KG1 (cell line): Measurements from ENCODE around the gene COL5A3.
"Not testable (repeated sequence)": the region's sequence is repeated elsewhere in the genome, so short reads cannot be mapped to it uniquely, and the experiment has no call there.

ENCODE experiments used
- DNase-seq: peaks from one replicate; lab custom pipeline; 2025; lab: John Stamatoyannopoulos, UW

Gene COL5A3

DNA sequence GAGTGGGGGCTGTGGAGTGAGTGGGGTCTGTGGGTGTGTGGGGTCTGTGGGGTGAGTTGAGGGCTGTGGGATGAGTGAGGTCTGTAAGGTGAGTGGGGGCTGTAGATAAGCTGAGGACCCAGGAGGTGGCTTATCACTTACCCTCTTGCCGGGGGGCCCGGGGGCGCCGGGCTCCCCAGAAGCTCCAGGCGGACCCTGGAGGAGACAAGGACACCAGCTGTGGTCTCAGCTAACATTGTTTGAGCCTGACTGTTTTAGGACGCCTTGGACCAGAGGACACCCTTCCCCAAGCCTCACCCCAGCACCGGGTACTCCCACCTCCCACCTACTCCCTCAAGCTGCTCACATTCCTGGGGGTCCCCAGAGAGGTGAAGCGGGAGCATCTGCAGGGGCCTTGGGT lies 39.8 kb downstream of the COL5A3 start:
- no peak for DNase-seq

DNA sequence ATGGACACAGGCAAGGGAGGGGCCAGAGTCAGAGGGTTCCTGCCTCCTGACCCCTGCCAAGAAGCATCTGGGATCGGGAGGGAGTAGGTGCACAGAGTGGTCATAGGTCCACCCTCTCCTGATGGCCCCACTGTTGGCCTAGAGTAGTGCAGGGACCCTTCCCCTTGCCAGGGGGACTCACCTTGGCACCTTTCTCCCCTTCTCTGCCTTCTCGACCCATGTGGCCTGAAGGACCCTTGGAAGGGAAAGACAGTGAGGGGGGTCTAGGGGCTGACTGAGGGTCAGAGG lies 40.7 kb downstream of the COL5A3 start:
- DNase-seq, result no peak

DNA sequence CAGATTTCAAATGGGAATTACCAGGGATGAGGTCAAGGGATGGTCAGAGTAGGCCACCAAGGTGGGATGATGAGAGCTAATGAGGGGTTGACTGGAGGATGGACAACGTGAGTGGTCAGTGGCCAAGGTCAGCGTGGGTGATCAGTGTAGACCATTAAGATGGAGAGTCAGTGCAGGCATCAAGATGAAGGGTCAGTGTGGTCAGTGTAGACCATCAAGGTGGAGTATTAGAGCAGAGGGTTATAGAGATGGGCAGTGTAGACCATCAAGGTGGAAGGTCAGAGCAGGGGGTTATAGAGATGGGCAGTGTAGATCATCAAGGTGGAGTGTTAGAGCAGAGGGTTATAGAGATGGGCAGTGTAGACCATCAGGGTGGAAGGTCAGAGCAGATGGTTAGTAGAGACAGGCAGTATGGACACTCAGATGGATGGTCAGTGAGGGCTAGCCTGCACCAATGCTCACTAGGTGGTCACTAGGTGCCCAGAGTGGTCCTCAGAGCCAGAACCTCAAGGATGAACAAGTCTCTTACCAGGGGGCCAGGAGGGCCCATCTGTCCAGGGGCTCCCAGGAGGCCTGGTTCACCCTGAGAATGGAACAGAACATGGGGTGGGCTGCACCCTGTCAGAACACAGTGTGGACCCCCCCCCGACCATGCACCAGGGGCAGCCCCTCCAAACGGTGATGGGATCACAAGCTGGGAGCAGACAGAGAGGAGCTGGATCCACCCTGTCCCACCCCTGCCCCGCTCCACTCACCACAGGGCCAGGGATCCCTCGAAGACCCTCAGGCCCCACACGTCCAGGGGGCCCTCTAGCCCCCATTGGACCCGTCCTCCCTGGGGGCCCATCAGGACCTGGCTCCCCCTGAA lies 41.2 kb downstream of the COL5A3 start:
- no peak for DNase-seq

DNA sequence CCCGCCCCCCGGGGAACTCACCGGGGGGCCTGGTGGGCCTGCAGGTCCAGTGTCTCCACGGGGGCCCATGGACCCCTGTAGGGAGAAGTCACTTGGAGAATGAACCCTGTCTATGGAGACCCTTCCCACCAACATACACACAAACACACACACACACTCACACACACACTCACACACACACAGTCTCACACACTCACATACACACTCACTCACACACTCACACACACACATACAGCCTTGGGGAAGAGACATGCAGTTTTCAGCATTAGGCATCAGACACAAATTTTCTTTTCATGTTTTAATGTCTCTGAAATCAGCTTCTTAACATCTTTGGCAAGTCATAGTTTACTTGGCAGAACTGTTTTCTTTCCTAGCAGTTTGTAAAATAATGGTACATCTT lies 43.0 kb downstream of the COL5A3 start:
- DNase-seq, result no peak

DNA sequence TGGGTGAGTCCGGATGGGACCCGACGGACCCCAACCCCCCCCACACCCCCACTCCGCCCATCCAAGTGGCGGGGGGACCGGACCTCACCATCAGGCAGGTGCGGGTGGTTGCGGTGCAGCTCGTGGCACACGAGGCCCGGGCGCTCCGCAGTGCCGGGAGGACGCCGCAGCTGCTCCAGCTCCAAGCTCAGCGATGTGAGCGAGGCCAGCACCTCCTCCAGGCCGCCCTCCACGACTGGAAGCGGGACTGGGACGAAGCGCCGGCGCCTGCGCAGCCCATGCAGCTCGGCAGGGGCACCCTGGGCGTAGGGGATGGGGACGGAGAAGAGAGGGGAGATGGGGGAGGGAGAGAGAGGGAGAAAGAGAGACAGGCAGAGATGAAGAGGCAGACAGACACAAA lies 43.9 kb downstream of the COL5A3 start:
- DNase-seq, result no peak

DNA sequence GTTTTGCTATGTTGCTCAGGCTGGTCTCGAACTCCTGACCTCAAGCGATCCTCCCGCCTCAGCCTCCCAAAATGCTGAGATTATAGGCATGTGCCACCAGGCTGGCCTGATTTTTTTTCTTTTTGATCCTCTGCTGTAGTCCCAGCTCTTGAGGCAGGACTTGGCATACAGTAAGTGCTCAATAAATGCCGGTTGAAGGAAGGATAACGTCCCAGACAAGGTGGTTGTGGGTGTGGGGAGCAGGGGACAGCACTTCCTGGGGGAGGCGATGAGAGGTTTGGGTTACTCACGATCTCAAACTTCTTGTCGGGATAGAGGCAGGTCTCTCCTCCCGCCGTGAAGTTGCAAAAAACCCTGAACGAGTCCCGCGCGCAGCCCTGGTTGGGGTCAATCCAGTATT lies 44.3 kb downstream of the COL5A3 start:
- DNase-seq, result no peak

DNA sequence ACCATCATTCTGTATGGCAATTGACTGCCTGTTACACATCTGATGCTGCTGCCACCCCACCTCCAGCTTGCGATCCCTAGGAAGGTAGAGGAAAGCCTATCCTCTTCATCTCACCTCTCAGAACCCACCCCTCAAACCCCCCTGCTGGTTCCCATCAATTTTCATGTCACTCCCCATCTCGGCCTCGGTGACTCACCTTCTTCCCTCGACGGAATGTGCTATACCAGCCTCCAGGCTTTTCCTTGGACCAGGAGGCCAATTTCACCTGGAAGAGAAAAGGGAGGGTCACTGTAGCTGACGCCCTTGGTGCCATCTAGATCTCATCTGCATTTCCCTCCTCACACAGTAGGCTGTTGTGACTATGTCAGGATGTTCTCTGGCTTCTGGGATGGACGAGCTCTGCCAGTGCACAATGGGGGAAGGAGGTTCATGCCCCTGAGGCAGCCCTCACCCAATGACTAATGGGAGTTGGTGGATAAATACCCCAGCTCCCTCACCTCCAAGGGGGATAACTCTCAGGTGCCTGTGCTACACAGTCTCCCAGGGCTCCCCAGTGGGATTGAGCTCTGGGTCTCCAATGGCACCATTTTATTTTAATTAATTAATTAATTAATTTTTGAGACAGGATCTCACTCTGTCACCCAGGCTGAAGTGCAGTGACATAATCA lies 47.5 kb downstream of the COL5A3 start:
- DNase-seq, result no peak

DNA sequence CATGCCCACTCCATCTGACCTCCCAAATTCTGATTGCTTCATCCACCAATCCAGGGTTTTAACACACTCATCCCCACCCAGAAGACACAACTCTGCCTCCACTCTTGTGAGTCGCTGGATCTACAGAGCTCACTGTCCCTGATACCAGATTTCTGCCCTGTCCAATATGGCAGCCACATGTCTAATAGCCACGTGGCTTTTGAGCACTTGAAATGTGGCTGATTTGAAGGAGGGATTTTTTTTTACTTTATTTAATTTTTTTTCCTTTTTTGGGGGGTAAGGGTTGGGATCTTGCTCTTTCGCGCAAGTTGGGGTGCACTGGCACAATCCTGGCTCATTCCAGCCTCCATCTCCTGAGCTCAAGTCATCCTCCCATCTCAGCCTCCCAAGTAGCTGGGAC lies 49.2 kb downstream of the COL5A3 start:
- no peak for DNase-seq

DNA sequence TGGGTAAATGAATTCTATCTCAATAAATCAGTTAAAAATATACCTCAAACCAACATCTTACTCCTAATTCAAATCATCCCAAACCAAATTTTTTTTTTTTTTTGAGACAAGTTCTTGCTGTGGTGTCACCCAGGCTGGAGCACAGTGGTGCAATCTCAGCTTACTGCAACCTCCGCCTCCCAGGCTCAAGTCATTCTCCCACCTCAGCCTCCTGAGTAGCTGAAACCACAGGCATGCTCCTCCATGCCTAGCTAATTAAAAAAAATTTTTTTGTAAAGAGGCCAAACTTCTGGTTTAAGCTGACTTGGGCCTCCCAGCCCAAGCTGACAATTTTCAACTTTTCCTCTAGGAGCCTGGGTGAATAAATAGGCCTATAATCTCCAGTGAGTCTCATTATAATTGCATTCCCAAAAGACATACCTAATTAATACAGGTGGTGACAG lies 51.9 kb downstream of the COL5A3 start:
- no peak for DNase-seq

DNA sequence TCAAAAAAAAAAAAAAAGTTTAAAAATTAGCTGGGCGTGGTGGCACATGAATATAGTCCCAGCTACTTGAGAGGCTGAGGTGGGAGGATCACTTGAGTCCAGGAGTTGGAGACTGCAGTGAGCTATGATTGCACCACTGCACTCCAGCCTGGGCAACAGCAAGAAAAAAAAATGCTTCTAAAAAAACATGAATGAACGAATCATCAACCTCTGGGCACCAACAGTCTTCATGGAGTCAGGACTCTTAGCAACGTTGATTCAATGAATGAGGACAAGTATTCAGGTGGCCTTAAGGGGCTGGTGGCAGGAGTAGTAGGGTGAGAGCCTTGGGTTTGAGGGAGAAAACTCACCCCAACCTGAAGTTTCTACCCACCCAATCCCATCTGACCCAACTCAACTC lies 53.3 kb downstream of the COL5A3 start:
- DNase-seq, result no peak

DNA sequence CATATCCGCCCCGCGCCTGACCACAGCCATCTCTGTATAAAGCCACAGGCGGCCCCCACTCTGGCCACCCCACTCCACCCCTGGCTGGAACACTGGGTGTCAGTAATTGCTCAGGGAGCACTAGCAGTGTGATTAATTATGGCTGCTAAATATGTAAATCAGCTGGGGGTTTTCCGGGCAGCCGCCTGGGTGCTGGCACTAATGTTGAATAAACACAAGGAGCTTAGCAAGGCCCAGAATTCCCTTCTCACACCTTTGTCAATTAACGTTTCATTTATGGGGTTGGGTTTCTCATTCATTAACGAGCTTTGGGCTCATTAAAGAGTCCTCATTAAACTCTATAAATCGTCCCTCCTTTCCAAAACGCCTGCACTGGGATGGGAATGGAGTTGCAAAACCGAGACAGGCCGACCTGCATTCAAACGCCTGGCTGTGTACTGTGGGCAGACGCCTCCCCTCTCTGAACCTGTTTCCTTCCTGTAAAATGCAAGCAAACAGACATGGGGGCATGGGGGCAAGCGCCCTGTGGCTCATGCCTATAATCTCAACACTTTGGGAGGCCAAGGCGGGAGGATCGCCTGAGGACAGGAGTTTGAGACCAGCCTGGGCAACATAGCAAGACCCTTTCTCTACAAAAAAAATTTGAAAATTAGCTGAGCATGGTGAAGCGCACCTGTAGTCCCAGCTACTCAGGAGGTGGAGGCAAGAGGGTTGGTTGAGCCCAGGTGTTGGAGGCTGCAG lies 56.3 kb downstream of the COL5A3 start:
- no peak for DNase-seq

DNA sequence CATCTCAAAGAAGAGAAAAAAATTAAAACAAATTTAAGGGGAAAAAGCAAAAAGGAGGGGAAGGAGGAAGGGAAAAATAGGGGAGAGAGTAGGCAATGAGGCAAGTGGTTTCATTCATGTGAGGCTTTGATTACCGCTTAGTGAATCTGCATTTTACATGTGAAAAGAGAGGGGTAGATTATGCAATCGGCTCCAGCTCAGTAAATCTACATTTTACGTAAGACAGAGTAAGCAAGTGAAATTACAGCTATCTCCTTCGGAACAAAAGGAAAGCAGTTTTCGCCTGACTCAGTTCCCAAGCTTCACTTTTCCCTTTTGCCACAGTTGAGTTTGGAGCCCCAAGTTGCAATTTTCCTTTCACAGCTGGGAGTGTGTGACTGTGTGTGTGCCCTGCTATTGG lies 58.0 kb downstream of the COL5A3 start:
- DNase-seq, result no peak

DNA sequence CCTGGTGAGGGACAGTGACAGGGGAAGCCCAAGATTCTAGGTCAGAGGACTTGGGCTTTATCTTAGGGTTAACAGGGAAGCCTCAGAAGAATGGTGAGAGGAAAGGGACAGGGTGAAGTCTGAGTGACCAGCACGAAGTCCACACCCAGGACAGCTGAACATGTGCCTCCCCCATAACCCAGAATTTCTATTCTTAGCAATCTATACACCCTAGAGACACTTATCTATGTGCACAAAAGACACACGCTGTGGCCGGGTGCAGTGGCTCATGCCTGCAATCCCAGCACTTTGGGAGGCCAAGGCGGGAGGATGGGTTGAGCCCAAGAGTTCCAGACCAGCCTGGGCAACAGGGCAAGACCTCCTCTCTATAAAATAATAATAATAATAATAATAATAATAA lies 62.9 kb downstream of the COL5A3 start:
- DNase-seq, result no peak

DNA sequence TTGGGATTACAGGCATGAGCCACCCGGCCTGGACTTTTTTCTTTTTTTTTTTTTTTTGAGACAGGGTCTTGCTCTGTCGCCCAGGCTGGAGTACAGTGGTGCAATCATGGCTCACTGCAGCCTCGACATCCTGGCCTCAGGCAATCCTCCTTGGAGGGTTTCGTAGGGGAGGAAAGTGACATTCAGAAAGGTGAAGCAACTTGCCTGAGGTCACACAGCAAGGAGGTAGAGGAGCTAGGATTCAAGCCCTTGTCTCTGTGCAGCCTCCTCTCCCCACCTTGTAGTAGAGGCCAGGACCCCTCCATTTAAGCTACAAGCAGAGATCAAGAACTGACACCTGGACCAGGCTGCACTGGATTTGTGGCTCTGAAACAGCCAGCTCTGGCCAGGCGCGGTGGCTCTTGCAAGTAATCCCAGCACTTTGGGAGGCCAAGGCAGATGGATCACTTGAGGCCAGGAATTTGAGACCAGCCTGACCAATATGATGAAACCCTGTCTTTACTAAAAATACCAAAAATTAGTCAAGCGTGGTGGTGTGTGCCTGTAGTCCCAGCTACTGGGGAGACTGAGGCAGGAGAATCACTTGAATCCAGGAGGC lies 63.7 kb downstream of the COL5A3 start:
- not testable (repeated sequence) for DNase-seq

DNA sequence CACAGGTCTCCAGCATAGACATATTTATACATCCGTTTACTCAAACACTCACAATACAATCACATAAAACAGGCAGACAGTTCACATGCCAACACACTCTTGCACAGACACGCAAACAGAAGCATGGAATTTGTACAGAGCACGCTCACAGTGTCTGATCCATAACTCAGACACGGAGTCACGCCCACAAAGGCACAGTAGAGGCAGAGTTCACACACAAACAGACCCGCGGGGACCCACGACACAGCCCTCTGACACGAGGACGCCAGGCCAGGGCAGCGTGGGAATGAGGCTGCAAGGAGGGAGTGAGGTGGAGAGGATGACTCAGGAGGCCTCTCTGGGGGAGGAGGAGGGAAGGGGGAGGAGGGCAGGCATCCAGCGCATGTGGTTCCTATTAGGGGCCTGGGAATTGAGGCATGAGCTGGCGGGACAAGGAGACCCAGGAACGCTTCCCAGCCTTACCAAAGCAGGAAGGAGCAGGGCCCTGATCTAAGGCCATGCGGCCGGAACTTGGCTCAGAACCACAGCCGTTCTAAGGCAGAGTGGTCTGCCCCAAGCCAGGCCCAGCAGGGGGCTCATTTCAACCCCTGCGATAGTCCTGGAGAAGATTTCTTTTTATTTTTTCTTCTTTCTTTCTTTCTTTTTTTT lies 64.9 kb downstream of the COL5A3 start:
- DNase-seq, result no peak

DNA sequence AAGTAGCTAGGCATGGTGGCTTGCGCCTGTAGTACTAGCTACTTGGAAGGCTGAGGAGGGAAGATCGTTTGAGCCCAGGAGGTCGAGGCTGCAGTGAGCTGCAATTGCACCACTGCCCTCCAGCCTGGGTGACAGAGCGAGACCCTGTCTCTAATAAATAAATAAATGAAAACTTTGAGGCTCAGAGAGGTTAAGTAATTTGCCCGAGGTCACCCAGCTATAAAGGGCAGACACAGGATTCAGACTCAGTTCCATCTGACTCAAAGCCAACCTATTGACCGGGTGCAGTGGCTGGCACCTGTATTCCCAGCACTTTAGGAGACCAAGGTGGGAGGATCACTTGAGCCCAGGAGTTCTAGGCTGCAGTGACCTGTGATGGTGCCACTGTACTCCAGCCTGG lies 66.6 kb downstream of the COL5A3 start:
- DNase-seq, result no peak

DNA sequence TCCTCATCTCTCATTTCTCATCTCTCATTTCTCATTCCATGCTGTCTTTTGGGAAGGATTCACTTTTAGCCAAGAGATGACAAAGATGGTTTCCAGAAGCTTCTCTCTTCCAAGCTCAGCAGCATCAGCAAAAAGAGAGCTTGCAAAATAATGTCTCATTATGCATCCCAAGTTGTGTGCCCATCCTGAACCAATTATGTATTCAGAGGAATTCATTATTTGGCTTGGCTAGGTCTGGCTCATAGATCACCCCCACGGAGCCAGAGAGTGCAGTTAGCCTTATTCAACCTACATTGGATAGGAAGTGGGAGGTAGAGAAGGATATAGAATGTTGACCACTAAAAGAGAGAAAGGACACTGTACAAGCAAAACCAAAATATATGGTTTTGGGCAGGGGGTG lies 68.6 kb downstream of the COL5A3 start:
- DNase-seq, result no peak

DNA sequence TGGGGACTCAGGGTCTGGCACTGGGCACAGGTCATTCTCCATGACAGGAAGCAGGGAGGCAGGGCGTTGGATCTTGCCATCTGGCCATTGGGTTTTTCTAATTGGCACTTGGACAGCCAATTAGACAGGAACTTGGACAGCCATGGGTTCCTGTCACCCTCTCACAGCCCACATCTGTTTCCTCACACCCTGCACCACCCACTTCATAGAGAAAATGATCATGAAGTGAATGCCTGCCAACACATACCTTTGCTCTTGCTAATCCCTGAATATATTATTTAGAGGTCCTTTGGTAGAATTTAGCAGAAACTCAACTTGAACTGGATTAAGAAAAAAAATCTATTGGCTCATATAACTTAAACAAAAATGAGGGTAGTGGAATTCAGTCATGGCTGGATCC lies 69.1 kb downstream of the COL5A3 start:
- DNase-seq, result no peak

DNA sequence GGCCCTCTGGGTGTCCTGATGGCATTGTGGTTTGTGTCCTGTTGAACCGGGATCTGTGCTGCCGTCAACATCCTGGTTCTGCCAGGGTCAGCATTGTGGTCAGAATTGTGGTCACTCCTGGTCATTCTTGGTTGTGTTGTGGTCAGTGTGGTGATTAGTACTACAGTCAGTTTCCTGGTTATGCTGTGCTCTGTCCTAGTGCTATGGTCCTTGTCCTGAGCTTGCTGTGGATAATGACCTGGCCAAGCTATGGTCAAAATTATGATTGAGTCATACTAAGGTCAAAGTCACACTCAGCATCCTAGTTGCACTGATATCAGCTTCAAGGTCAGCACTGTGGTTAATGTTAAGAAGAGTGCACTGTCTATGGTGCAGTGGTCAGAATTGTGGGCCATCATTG lies 69.5 kb downstream of the COL5A3 start:
- no peak for DNase-seq

DNA sequence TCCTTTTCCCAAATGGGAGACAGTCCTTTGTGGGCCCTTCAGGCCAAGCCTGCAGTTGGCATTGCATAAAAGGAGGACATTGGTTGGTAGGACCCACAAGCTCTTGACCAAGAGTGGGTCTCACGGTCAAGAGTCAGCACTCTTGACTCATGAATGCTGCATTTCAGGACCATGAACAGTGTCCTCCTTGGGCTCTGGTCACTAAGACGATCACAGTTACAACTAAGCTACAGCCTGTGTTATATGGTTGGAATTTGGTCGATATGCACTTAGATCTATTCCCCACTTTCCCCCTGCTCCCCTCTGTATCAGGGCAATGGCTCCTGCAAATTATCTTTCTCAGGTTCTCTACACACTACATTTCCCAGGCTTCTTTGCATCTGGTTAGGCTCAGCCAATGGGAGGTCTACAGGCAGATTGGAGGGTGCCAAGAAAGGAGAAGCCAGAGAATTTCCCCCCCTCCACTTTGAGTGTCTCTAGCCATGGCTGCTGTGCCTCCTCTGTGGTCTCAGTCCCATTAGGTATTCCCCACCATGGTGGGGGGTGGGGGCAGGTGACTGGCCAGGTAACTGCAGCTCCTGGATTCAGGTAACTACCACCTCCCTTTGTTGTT lies 70.9 kb downstream of the COL5A3 start:
- DNase-seq, result no peak

DNA sequence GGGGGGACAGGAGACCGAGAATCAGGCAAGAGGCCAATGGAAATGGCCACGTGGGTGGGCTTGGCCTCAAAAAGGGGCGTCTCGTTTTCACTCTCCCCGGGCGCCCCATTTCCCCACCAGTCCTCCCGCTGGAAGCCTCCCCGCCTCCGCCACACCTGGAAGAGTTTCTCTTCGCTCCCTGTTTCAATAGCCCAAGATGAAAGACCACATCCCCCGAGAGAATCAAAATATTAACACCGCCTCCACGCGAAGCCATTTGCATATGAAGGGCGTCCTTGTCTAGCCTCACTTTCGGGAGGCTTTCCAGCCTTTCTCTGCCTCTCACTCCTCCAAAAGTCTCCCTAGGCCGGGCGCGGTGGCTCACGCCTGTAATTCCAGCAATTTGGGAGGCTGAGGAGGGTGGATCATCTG lies 73.3 kb downstream of the COL5A3 start:
- no peak for DNase-seq
